Stimulated activated CD4-positive, alpha-beta T cell treated with anti-CD3 and anti-CD28 coated beads, Interleukin-2, amount 100 ng/mL, for 24 hours (primary cell): Measurements from ENCODE around the gene CCDC137.

ENCODE experiments used
- DNase-seq, 2 donors: peaks; one replicate each; pipeline ENCODE4 v3.0.0-alpha.2; 2020

Gene CCDC137

DNA sequence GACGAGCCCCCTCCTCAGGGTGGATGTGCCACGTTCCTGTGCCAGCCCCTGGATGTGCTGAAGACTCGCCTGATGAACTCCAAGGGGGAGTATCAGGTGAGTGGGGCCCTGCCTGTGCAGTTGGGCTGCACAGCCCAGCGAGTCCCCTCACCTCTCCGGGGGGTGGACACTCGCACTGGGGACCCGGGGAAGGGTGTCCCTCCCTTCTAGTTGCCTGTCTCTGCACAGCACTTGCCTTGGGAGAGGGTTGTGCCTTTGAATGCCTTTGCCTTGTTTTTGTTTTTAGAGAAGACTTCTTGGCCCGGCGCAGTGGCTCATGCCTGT lies 51.2 kb downstream of the CCDC137 start:
- DNase-seq: no peak

DNA sequence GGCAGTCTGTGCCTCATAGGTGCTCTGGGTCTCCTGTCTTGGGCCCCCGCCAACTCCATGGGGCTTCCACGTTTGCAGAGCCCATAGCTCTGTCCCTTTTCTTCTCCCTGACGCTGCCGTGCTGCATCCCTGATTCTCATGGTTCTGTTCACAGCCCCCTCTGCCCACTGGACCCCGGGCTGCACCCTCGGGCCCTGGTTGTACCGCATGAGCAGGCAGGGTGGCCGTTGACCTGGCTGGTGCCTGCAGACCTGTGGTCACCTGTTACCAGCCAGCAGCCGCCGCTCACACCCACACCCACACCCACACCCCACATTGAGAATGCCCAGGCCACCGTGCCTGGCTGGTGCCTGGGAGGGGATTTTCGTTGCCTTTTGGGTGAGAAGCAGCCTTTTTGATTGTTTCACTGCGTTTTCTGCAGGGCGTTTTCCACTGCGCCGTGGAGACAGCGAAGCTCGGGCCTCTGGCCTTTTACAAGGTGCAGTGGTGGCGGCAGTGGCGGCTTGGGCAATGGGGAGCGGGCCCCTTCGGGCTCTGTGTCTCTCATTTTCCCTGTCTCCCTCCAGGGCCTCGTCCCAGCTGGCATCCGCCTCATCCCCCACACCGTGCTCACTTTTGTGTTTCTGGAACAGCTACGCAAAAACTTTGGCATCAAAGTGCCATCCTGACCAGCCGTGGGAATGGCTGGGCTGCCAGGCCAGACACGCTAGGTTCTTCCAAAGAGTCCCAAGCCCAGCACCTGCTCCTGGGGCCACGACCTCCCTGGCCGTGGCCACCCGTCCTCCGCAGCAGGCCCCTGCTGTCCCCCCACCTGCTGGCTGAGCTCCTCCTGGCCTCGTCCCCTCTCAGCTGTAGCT lies 53.1 kb downstream of the CCDC137 start:
- no peak for DNase-seq

GRCh38 chr17:81720267-81721071 lies 53.9 kb downstream of the CCDC137 start:
- no peak for DNase-seq

GRCh38 chr17:81722184-81723120 lies 55.9 kb downstream of the CCDC137 start:
- DNase-seq: no peak
